HepG2 (cell line): ENCODE results near the gene NDRG2. TPM values are rescaled to one million over a fixed set of nuclear protein-coding genes. Genes with fewer than 3 reads are reported as not detected.

Source experiments
- CEBPB ChIP-seq: IDR thresholded peaks from 2 replicates; pipeline ENCODE4 v1.6.1; 2011; ENCODE audit warnings: low read depth, low read length, improper control_type of control experiment, borderline replicate concordance
- CENPX ChIP-seq: sonication (generic); formaldehyde crosslinking; IDR thresholded peaks from 2 replicates; pipeline ENCODE4 v1.9.0; 2021; ENCODE audit warnings: mild to moderate bottlenecking, missing genetic modification reagents, moderate library complexity
- HDAC6 ChIP-seq: fragments of 200-600 bp; sonication (generic); IDR thresholded peaks from 2 replicates; pipeline ENCODE4 v1.7.0; 2017; ENCODE audit warnings: mild to moderate bottlenecking, antibody characterized with exemption, low read length, low read depth
- MIXL1 ChIP-seq: IDR thresholded peaks from 2 replicates; pipeline ENCODE4 v1.6.1; 2016
- MZF1 ChIP-seq: sonication (generic); formaldehyde crosslinking; IDR thresholded peaks from 2 replicates; pipeline ENCODE4 v1.8.1; 2023; ENCODE audit warnings: mild to moderate bottlenecking, missing genetic modification reagents, borderline replicate concordance
- NAIF1 ChIP-seq: sonication (generic); formaldehyde crosslinking; IDR thresholded peaks from 2 replicates; pipeline ENCODE4 v1.5.0; 2020; ENCODE audit warnings: mild to moderate bottlenecking, missing genetic modification reagents, borderline replicate concordance
- ONECUT2 ChIP-seq: sonication (generic); formaldehyde crosslinking; IDR thresholded peaks from 2 replicates; pipeline ENCODE4 v1.4.0; 2020; ENCODE audit warnings: missing genetic modification reagents
- PHB2 ChIP-seq: fragments of 450-650 bp; IDR thresholded peaks from 2 replicates; pipeline ENCODE4 v1.6.1; 2018; ENCODE audit not compliant: partially characterized antibody
- POLR2AphosphoS5 ChIP-seq: IDR thresholded peaks from 2 replicates; pipeline ENCODE4 v1.6.1; 2012; ENCODE audit warnings: low read depth, low read length
- PTBP1 ChIP-seq: fragments of 200-400 bp; formaldehyde crosslinking; IDR thresholded peaks from 2 replicates; pipeline ENCODE4 v1.6.1; 2018; ENCODE audit warnings: low read length, low read depth; ENCODE audit not compliant: poor library complexity, severe bottlenecking
- RBAK ChIP-seq: sonication (generic); formaldehyde crosslinking; IDR thresholded peaks from 2 replicates; pipeline ENCODE4 v1.5.1; 2020; ENCODE audit warnings: mild to moderate bottlenecking, missing genetic modification reagents
- SMC3 ChIP-seq: IDR thresholded peaks from 2 replicates; pipeline ENCODE4 v1.6.1; 2011; ENCODE audit warnings: low read length, improper control_type of control experiment
- TBX2 ChIP-seq: sonication (generic); formaldehyde crosslinking; IDR thresholded peaks from 2 replicates; pipeline ENCODE4 v1.5.0; 2020; ENCODE audit warnings: missing genetic modification reagents, mild to moderate bottlenecking, borderline replicate concordance
- ZBTB1 ChIP-seq: sonication (generic); formaldehyde crosslinking; IDR thresholded peaks from 2 replicates; pipeline ENCODE4 v1.4.0; 2020; ENCODE audit warnings: missing genetic modification reagents, borderline replicate concordance
- ZBTB8A ChIP-seq: sonication (generic); formaldehyde crosslinking; IDR thresholded peaks from 2 replicates; pipeline ENCODE4 v1.4.0; 2020; ENCODE audit warnings: mild to moderate bottlenecking, low read depth, missing genetic modification reagents, borderline replicate concordance
- ZFP36L1 ChIP-seq: sonication (generic); formaldehyde crosslinking; IDR thresholded peaks from 2 replicates; pipeline ENCODE4 v1.8.0; 2022; ENCODE audit warnings: mild to moderate bottlenecking, missing genetic modification reagents, moderate library complexity
- ZFY ChIP-seq: sonication (generic); formaldehyde crosslinking; IDR thresholded peaks from 2 replicates; pipeline ENCODE4 v1.4.0; 2020; ENCODE audit warnings: missing genetic modification reagents
- ZFYVE20 ChIP-seq: sonication (generic); formaldehyde crosslinking; IDR thresholded peaks from 2 replicates; pipeline ENCODE4 v1.8.0; 2023; ENCODE audit warnings: low read depth, mild to moderate bottlenecking, moderate library complexity, missing genetic modification reagents, borderline replicate concordance
- ZNF138 ChIP-seq: sonication (generic); formaldehyde crosslinking; IDR thresholded peaks from 2 replicates; pipeline ENCODE4 v1.5.0; 2020; ENCODE audit warnings: mild to moderate bottlenecking, low read depth, missing genetic modification reagents
- ZNF367 ChIP-seq: sonication (generic); formaldehyde crosslinking; IDR thresholded peaks from 2 replicates; pipeline ENCODE4 v1.4.0; 2020; ENCODE audit warnings: missing genetic modification reagents, borderline replicate concordance
- polyA plus RNA-seq, 8 experiments: library from polyadenylated mRNA; depleted of rRNA in 3 of 8; stranded (reverse) in 7 of 8; unstranded in 1 of 8; fragments of >200 nt; fragmentation: Illumina TruSeq in 4 of 8; extraction: Trizol in 4 of 8; gene quantifications; 2 replicates each; pipeline versions ENCODE4 v1.2.1 to v1.2.3, GENCODE V29; 2011 to 2016; ENCODE audit warnings: low read depth in 4 of 8, missing spikeins in 1 of 8, mixed read lengths in 1 of 8; ENCODE audit not compliant: insufficient read depth in 1 of 8
- total RNA-seq, 5 experiments: library from RNA; depleted of rRNA; stranded (reverse); fragments of >200 nt; fragmentation: Illumina TruSeq; extraction: Trizol; gene quantifications; 2 replicates each; pipeline ENCODE4 v1.2.3, GENCODE V29; 2016; ENCODE audit warnings: low read depth in 1 of 5
- TF ChIP-seq, protein P1 (sequence below): sonication (generic); formaldehyde crosslinking; IDR thresholded peaks from 2 replicates; pipeline ENCODE4 v1.8.0; 2023; ENCODE audit warnings: mild to moderate bottlenecking, missing genetic modification reagents
- TF ChIP-seq, protein P2 (sequence below): sonication (generic); formaldehyde crosslinking; IDR thresholded peaks from 2 replicates; pipeline ENCODE4 v1.4.0; 2020; ENCODE audit warnings: missing genetic modification reagents, borderline replicate concordance
- TF ChIP-seq, protein P3 (sequence below): sonication (generic); IDR thresholded peaks from 2 replicates; pipeline ENCODE4 v1.6.1; 2016; ENCODE audit warnings: low read depth, borderline replicate concordance
- TF ChIP-seq, protein P4 (sequence below): IDR thresholded peaks from 2 replicates; pipeline ENCODE4 v1.6.1; 2018; ENCODE audit warnings: missing genetic modification reagents
- TF ChIP-seq, protein P5 (sequence below): sonication (generic); formaldehyde crosslinking; IDR thresholded peaks from 2 replicates; pipeline ENCODE4 v1.8.1; 2023; ENCODE audit warnings: missing genetic modification reagents, mild to moderate bottlenecking, borderline replicate concordance

NDRG2 gene
- total and polyA plus RNA-seq, 2 of the 13 experiments (the other 11 are each of a cell fraction or from before 2014, with no cell fraction given), result 27.2 to 189 TPM

DNA sequence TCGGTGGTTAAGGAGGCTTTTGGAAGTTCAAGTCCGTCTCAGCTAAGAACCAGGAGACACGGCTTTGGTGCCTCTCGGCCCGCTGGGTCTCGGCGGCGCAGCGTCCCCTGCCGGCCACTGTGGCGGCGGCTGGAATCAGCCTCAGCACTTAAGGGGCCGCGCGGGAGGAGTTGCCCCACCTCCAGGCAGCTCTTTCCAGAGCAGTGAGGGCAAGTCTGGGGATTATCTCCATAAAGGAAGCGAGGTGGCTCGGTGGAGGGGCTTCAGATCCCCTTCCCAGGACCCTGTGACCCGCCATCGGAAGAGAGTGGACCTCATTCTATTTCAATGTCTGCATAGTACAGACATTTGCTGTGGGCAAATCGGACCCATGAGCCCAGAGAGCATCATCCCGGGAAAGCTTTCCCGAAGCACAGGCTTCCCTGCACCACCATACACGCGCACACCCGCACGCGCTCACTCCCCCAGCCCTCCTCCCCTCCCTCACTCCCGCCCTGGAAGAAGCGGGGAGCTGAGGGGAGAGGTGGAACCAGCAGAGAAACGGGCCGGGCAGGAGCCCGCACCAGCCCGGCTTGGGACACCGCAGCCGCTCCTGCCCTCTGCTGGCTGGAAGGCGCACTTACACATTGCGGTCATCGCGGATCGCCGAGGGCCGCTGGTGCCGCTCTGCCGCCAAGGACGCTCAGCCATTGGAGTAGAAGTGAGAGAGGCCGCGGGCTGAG is 53.7 kb downstream of the NDRG2 start (continued):
- TF ChIP-seq NAIF1 (0 out of 2 replicates have a peak, but pooled peaks have one; percentile 23), SMC3 (peak; percentile 26; the same call in 1 of the 2 replicates), POLR2AphosphoS5 (no peak), MZF1 (CRISPR knock-in tag) (no peak), HDAC6 (no peak), ZBTB8A (CRISPR knock-in tag) (no peak), MIXL1 (CRISPR knock-in tag) (no peak), ONECUT2 (CRISPR knock-in tag) (no peak), ZFYVE20 (CRISPR knock-in tag) (no peak), PTBP1 (no peak), ZFP36L1 (CRISPR knock-in tag) (no peak), CENPX (no peak), TBX2 (peak; percentile 66; the same call in 1 of the 2 replicates), RBAK (CRISPR knock-in tag) (no peak), PHB2 (no peak), ZNF367 (no peak), ZNF138 (no peak), ZBTB1 (CRISPR knock-in tag) (no peak), CEBPB (no peak), ZFY (CRISPR knock-in tag) (peak; percentile 67; the same call in 1 of the 2 replicates)
- TF ChIP-seq, protein P1, sequence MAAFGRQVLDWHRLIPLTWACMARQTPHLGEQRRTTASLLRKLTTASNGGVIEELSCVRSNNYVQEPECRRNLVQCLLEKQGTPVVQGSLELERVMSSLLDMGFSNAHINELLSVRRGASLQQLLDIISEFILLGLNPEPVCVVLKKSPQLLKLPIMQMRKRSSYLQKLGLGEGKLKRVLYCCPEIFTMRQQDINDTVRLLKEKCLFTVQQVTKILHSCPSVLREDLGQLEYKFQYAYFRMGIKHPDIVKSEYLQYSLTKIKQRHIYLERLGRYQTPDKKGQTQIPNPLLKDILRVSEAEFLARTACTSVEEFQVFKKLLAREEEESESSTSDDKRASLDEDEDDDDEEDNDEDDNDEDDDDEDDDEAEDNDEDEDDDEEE (CRISPR knock-in tag), result peak; percentile 9; the same call in 1 of the 2 replicates
- TF ChIP-seq, protein P2, sequence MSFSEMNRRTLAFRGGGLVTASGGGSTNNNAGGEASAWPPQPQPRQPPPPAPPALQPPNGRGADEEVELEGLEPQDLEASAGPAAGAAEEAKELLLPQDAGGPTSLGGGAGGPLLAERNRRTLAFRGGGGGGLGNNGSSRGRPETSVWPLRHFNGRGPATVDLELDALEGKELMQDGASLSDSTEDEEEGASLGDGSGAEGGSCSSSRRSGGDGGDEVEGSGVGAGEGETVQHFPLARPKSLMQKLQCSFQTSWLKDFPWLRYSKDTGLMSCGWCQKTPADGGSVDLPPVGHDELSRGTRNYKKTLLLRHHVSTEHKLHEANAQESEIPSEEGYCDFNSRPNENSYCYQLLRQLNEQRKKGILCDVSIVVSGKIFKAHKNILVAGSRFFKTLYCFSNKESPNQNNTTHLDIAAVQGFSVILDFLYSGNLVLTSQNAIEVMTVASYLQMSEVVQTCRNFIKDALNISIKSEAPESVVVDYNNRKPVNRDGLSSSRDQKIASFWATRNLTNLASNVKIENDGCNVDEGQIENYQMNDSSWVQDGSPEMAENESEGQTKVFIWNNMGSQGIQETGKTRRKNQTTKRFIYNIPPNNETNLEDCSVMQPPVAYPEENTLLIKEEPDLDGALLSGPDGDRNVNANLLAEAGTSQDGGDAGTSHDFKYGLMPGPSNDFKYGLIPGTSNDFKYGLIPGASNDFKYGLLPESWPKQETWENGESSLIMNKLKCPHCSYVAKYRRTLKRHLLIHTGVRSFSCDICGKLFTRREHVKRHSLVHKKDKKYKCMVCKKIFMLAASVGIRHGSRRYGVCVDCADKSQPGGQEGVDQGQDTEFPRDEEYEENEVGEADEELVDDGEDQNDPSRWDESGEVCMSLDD (CRISPR knock-in tag), result peak; percentile 55; the same call in 1 of the 2 replicates
- TF ChIP-seq, protein P3, sequence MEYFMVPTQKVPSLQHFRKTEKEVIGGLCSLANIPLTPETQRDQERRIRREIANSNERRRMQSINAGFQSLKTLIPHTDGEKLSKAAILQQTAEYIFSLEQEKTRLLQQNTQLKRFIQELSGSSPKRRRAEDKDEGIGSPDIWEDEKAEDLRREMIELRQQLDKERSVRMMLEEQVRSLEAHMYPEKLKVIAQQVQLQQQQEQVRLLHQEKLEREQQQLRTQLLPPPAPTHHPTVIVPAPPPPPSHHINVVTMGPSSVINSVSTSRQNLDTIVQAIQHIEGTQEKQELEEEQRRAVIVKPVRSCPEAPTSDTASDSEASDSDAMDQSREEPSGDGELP, result peak; percentile 11; the same call in 1 of the 2 replicates
- TF ChIP-seq, protein P4, sequence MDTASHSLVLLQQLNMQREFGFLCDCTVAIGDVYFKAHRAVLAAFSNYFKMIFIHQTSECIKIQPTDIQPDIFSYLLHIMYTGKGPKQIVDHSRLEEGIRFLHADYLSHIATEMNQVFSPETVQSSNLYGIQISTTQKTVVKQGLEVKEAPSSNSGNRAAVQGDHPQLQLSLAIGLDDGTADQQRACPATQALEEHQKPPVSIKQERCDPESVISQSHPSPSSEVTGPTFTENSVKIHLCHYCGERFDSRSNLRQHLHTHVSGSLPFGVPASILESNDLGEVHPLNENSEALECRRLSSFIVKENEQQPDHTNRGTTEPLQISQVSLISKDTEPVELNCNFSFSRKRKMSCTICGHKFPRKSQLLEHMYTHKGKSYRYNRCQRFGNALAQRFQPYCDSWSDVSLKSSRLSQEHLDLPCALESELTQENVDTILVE (CRISPR knock-in tag), result no peak; the same call in none of the 2 replicates
- TF ChIP-seq, protein P5, sequence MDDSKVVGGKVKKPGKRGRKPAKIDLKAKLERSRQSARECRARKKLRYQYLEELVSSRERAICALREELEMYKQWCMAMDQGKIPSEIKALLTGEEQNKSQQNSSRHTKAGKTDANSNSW (CRISPR knock-in tag), result no peak
